Measurements from ENCODE around the gene RXFP4.
A peak's percentile ranks its signal among the peaks of the same experiment; 100 is the strongest.
"Not testable (repeated sequence)": the region's sequence is repeated elsewhere in the genome, so short reads cannot be mapped to it uniquely, and the experiment has no call there.

Gene RXFP4

DNA sequence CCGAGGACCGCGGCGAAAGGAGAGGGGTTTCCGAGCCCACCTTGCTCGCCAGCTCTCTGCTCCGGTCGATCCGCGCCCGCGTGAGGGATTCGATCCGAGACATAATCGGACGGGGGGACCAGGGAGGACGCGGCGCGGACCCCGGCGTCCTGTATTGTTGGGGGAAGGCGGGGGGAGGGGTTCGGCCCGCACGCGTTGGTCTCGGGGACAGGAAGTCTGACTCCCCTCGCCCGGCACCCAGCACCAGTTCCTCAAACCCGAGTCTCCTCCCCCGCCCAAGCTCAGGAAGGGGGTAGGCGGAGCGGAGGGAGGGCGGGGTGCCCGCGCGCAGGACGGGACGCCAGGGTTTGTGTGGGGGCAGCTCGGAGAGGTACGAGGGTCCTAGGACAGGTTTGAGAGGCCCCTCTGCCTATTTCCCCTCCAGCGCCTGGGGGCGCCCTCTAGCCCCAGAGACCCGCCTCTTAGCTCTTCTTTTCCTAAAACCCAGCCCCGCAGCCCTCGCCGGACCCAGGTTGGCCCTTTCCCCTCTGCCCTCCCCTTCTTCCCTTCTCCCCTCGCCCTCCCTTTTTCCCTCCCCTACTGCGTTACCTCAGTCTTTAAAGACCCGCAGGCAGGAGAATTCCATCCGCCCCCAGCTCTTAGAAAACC, 37.0 kb downstream of the RXFP4 start, which contains the start of gene ARHGEF2:
TSS of gene ARHGEF2 (minus strand) at position 223 of the 648 bp plus-strand sequence. CDS start at position 103, 120 bp downstream.
- peak; percentile 84 for DNase-seq (ENCODE audit: low spot score)

DNA sequence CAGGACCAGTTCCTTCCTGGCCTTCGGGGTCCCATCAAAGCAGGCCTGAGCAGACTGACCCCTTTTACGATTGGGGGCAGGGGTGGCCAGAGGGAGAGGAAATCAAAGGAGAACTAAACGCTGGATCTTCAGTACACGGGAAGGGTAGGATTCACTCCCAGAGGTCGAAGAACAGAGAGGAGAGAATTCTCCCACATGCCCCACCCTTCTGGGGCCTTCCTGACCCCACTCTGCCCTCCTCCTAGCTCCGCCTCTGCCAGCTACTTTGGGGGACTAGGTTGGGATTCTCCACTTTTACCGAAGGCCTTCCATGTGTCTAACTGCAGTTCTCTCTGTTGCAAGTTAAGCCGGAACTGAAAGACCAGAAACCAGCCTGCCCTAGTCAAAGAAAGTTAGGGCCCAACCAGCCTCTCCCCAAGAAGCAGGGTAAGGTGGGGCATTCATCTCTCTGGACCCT, 37.6 kb downstream of the RXFP4 start:
- DNase-seq (ENCODE audit: low spot score): no peak

DNA sequence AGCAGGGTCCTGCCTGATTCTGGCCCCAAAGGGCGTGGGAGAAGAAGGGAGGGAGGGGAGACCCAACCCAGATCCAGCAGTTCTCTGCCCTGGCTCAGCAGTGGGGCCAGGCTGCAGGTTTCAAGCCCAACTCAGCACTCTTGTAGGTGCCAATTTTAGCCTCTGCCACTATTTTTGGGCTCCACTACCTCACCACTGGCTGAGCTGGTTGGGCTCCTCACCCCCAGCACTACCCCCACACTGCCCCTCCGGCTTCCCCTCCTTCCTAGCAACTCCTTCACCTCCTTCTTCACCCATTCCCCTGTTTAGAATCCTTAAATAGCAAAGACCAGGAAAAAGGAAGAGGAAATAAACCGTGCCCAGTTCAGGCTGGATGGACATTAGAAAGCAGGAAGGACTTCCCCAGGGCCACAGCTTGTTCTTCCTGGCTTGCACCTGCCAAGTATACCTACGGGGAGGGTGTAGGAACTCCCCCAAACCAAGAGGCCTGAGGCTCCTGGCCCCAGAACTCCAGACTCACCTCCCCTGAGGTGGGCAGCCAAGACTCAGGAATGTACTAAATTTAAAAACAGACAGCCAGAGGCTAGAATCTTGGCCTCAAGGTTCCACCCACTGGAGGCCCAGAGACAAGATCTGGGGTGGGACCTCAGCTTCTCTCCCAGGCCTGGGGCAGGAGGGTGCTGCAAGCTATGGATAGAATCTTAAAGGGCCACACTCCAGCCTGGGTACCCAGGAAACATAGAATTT, 38.3 kb downstream of the RXFP4 start:
- no peak for DNase-seq (ENCODE audit: low spot score)

DNA sequence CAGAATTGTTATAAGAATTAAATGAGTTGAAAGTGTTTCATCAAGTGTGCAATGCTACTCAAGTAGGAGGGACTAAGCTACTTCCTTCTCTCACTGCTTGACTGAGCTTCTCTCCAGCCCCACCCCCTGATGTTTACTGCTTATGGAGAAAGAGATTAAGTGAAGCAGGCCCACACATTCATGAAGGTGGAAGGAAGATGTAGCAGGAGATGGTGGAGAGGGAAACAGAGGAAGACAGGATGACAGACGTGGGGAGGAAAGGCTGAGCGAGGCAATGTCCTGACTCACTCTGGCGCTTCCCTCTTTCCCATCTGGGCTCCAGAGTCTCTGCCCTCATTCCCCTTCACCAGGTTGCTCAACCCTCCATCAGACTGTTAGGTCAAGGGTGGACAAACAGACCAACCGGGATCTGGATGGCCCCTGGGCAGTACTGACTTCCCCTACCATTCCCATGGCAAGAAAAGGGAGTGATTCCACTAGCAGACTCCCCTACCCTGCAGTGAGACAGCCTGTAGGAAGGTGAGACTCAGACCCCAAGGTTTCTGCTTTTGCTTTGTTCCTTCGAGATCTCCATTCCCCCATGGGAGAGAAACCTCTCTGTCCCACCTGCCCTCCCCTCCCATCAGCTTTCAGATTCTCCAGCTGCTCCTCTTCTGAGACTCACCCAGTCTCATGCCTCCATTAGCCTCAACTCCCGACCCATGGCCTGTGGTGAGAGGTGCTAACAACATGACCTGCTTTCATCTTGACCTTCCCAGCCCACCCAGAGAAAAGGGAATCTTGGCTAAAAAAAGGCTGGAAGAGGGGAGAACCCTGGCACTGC, 40.0 kb downstream of the RXFP4 start:
- DNase-seq (ENCODE audit: low spot score): no peak

DNA sequence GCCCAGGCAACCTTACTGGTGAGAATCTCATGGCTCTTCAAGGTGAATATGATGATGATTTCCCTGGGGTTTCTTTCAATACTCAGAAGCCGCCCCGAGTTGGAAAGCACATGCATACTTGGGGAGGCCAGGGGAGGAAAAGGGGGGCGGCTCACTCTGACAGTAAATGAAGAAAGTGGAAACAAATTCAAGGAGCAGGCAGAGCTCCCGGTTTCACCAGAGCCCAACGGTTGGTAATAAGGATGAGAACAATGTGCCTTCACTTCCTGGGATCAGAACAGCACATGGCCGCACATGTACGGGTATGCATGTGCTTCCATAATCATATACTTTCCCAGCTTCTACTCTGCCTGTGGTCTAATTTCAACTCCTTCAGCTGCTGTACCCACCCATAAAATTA, 40.7 kb downstream of the RXFP4 start:
- DNase-seq (ENCODE audit: low spot score): no peak

DNA sequence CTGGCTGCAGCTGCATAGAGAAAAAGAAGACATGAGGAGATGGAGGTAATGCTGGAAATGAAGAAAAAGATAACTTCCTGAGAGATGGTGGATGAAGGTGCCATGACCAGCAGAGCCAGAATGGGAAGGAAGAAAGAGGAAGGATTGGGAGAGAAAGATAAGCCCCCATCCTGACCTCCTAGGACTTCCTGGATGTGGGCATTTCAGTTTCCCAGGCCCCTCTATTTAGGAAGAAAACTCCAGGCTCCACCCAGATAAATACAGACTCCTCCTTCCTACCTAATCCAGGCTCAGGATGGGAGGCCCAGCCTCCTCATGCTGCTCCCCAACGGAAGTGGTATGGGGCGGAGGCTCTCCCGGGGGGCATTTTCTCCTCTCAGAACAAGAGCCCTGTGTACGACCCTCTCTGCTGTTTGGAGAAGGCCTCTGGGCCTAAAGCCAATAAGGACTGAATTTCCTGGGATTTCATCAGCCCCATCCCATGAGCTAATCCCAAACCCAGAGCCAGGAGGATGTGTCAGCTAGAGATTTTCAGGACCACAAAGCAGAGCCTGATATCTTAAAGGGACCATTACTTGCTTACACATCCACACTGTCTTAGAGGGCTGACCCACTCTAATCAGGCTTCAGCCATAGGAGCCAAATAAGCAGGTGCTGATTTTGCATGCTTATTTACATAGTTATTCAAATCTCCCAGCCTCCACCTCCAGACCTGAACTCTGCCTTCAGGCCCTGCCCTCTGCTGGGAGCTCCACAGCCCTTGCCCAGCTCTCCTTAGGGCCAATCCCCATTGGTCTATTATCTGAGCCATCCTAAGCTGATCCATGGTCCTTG, 42.0 kb downstream of the RXFP4 start:
- peak; percentile 85 for DNase-seq (ENCODE audit: low spot score)

DNA sequence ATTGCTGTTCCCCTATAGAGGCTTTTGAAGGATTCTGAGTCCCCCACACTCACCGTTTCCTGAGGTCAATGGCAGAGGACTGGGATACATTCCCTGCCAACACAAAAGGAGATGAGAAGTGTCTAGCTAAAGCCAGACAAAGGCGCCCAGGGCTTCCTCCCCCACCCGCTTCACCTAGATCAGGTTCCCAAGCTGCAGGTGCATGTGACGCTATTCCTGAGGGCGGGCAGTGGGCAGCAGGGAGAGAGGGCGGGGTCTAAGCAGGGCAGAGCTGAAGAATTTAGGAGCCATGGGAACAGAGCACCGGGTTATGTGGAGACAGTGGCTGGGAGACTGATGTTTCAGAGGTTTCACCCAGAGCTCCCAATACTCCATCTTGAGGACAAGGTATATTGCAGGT, 42.9 kb downstream of the RXFP4 start:
- DNase-seq (ENCODE audit: low spot score): no peak

DNA sequence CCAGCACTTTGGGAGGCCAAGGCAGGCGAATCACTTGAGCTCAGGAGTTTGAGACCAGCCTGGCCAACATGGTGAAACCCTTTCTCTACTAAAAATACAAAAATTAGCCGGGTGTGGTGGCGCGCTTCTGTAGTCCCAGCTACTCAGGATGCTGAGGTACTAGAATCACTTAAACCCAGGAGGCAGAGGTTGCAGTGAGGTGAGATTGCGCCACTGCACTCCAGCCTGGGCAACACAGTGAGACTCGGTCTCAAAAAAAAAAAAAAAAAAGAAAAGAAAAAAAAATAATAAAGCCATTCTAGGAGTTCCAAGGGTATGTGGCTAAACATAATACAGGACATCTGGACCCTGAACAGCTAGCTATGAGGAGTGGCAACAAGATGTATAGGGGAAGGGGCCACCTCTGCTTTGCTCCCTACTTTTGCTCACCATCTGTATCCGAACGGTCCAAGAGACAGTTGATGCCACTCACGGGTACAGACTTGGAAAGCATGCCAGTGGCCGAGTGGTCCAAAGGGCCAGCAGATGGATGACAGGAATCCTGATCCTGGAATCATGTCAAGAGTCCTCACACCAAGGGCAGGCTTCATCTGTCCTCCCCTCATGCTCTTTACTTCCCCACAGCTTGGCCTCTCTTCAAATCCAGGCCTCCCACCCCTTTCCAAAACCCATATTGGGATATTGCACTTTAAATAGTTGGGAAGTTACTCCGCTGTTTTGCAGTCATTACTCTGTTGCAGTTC, 43.6 kb downstream of the RXFP4 start:
- DNase-seq (ENCODE audit: low spot score): not testable (repeated sequence)

DNA sequence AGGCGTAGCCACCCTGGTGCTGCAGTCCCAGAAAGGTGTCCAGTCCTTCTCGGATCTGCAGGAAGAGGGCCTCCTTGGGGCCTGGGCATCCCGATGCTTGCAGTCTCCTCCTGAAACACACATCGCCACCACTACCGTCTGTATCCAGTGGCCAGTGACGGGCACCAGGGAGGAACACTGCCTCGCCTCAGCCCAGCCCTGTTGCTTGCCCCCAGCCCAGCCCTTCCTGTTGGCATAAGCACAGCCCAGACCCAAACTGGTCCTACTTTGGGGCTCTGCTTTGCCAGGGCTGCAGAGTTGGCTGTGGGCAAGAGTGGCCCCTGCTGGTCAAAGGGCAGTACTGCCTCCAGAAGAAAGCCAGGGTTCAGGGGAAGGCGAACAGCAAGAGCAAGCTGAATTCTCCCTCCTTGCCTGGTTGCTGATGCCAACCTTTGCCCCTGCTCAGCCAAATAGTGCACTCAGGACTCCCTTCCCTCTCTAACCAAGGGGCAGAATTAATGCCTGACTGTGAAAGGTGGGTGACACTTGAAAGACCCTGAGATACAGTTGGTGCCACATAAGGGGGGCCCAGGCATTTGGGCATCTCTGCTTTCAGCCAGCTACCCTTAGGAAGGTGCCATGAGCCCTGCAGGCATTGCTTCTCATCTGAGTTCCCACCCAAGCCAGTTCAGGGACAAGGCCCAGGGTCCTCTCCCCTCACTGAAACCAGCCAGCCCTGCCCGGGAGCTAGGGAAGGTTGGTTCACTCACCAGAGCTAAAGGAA, 48.0 kb downstream of the RXFP4 start:
- peak; percentile 85 for DNase-seq (ENCODE audit: low spot score)

DNA sequence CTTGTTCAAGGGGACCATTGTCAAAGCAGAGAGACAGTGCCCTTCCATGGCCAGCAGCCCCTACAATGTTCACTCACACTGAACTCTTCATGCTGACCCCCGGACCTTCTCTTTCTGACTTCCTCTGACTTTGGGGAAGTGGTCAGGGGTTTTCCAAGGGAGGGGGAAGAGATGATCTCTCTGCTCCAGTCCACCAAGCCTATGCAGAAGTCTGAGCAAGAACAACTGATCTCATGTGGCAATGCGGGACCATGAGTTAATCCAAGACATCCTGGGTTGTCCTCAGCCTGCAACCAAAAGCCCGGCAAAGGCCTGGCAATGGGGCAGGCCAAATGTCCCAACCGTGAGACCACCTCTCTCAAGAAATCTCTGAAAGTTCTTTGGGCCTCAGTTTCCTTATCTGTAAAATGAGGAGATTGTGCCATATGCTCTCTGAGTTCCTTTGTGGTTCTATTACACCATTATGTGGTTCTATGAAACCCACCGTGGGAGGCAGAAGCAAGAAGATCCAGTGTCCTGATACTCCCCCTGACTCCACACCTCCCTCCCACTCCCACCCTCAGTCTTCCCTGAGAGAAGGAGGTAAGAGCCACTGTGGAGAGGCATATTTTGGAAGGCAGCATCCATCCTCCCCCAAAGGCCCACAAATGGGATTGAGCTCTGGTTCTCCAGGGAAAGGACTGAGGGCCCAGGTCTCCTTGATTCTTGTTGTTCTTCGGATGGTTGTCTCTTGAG, 48.7 kb downstream of the RXFP4 start:
- no peak for DNase-seq (ENCODE audit: low spot score)

All from left forelimb (tissue), 1 donor.